Measurements from ENCODE around the gene NECTIN2.
"Not testable (repeated sequence)": the region's sequence is repeated elsewhere in the genome, so short reads cannot be mapped to it uniquely, and the experiment has no call there.

The NECTIN2 gene

DNA sequence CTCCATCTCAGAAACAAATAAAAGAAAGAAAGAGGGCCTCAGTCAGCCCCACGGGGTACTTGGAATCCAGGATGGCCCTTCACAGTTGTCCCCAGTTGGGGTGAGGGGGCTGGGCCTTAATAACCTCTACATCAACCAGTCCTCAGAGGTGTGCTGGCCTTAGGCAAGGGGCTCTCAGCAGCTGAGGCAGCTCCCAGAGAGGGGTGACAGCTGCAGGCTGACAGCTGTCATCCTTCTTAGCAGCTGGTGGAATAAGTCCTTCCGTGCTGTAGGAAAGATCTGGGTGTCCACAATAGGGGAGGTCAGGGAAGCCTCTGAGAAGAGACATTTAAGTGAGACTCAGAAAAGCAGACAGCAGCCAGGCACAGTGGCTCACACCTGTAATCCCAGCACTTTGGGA is 29.8 kb upstream of the NECTIN2 start:
- DNase-seq (ENCODE audit: low read depth in 1 of 2, low spot score in 1 of 2): no peak

- DNase-seq (ENCODE audit: low read depth in 1 of 2, low spot score in 1 of 2): no peak
These were observed 28.2 kb upstream of the NECTIN2 start for GRCh38 chr19:44817725-44818465.

DNA sequence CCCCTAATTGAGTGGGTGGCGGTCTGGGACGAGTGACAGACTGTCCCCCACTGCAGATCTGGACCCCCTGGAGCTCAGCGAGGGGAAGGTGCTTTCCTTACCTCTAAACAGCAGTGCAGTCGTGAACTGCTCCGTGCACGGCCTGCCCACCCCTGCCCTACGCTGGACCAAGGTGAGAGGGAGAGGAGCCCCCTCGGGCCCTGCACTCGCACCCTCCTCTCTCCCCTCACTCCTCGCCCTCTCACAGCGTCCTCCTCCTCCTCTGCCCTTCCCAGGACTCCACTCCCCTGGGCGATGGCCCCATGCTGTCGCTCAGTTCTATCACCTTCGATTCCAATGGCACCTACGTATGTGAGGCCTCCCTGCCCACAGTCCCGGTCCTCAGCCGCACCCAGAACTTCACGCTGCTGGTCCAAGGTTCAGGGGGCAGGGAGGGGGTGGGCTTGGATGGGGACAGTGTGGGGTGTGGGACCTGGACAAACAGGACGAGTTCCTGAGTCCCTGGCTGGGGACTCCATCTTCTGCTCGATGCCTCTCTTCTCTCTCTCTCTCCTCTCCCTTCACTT is 27.5 kb upstream of the NECTIN2 start:
- no peak for DNase-seq (ENCODE audit: low read depth in 1 of 2, low spot score in 1 of 2)

DNA sequence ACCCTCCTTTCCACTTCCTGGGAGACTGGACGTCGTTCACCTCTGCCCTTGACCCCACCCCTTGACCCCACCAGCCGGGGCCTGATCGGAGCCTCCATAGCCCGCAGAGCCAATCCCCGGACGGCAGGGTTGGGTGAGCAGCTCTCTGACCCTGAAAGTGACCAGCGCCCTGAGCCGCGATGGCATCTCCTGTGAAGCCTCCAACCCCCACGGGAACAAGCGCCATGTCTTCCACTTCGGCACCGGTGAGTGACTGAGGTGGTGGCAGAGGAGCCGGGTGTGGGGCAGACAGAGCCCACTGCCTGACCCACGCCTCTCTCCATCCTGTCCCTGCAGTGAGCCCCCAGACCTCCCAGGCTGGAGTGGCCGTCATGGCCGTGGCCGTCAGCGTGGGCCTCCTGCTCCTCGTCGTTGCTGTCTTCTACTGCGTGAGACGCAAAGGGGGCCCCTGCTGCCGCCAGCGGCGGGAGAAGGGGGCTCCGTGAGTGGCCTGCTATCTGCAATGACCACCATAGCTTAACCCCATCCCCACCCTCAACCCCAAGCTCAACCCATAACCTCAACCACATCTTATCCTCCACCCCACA is 26.8 kb upstream of the NECTIN2 start:
- no peak for DNase-seq (ENCODE audit: low read depth in 1 of 2, low spot score in 1 of 2)

DNA sequence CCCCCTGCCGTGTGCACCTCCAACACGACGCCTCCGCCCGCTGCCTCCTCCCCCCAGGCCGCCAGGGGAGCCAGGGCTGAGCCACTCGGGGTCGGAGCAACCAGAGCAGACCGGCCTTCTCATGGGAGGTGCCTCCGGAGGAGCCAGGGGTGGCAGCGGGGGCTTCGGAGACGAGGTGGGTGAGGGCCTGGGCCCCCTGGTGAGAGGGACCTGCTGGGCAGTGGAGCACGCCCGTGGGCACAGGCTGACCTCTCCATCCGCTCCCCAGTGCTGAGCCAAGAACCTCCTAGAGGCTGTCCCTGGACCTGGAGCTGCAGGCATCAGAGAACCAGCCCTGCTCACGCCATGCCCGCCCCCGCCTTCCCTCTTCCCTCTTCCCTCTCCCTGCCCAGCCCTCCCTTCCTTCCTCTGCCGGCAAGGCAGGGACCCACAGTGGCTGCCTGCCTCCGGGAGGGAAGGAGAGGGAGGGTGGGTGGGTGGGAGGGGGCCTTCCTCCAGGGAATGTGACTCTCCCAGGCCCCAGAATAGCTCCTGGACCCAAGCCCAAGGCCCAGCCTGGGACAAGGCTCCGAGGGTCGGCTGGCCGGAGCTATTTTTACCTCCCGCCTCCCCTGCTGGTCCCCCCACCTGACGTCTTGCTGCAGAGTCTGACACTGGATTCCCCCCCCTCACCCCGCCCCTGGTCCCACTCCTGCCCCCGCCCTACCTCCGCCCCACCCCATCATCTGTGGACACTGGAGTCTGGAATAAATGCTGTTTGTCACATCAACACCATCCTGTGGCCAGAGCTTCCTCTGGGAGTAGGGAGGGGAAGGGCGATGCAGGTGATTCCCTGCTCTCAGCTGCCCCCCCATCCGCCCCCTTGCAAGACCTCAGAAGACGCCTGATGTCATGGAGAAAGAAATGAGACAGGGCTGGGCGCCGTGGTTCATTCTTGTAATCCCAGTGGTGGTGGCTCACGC is 25.2 kb upstream of the NECTIN2 start:
- DNase-seq (ENCODE audit: low read depth in 1 of 2, low spot score in 1 of 2): no peak

- no peak for DNase-seq (ENCODE audit: low read depth in 1 of 2, low spot score in 1 of 2)
These were observed 23.9 kb upstream of the NECTIN2 start for GRCh38 chr19:44822177-44822576.

DNA sequence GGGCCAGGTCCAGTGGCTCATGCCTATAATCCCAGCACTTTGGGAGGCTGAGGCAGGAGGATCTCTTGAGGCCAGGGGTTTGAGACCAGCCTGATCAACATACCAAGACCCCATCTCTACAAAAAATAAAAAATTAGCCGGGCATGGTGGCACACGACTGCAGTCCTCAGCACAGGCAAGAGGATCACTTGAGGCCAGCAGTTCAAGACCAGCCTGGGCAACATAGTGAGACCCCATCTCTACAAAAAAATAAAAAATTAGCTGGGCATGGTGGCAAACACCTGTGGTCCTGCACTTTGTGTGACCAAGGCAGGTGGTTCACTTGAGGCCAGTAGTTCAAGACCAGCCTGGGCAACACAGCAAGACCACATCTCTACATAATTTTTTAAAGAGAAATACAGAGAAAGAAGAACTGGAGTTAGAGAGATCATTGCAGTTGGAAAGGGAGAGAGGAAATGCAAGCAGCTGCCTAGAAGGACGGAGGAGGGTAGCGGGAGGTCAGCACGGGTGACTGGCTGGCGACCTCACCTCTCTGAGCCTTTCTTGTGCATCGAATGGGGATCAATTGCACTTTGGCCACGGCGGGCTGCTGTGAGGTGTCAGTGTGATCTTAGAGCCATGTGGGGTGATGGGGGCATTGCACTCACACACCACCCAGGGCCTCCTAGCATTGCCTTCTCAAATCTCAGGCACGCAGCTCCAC is 23.3 kb upstream of the NECTIN2 start:
- DNase-seq (ENCODE audit: low read depth in 1 of 2, low spot score in 1 of 2): no peak

- DNase-seq (ENCODE audit: low read depth in 1 of 2, low spot score in 1 of 2): no peak
These were observed 22.8 kb upstream of the NECTIN2 start for GRCh38 chr19:44823373-44823698.

DNA sequence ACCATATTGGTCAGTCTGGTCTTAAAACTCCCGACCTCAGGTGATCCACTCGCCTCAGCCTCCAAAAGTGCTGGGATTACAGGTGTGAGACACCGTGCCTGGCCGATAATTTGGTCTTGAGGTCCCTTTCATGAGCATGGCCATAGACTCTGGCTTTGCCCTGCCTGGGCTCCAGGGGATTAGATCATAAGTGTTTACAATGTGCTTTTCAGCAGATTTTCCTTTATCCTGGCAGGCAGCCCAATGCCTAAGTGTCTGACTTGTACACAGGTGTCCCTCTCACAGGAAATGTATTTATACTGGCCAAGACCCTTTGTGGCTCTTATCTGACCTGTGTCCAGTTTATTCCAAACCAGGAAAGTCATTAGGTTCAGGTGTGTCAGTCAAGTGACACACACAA is 21.3 kb upstream of the NECTIN2 start:
- no peak for DNase-seq (ENCODE audit: low read depth in 1 of 2, low spot score in 1 of 2)

DNA sequence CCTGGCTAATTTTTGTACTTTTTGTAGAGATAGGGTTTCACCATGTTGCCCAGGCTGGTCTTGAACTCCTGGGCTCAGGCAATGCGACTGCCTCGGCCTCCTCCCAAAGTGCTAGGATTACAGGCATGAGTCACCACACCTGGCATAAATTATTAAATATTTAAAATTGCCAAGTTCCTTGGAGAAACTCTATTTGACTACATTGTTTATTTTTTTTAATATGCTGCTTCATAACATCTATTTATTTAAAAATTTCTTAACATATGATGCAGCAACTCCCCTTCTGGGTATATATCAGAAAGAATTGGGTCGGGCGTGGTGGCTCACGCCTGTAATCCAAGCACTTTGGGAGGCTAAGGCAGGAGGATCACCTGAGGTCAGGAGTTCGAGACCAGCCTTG is 13.2 kb upstream of the NECTIN2 start:
- not testable (repeated sequence) for DNase-seq (ENCODE audit: low read depth in 1 of 2, low spot score in 1 of 2)

GRCh38 chr19:44834399-44834798 is 11.7 kb upstream of the NECTIN2 start:
- not testable (repeated sequence) for DNase-seq (ENCODE audit: low read depth in 1 of 2, low spot score in 1 of 2)

DNA sequence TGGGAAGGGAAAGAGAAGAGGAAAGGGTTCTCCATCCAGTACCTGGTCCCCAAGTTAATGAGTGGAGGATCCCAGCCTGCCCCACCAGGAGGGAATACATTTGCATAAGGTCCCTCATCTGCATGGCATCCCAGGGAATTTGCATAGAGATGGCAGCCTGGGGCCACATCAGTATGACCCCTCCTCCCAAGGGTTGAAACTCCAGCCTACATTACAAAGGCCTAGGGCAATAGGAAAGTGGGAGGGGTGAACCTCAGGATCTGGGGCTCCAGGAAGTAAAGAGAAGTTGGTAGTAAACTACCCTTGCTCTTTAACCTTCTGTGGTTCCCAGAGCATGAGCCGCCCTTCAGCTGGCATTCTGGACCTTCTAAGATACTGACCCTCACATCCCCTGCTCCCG is 6.8 kb upstream of the NECTIN2 start:
- DNase-seq (ENCODE audit: low read depth in 1 of 2, low spot score in 1 of 2): no peak

GRCh38 chr19:44840811-44841210 is 5.3 kb upstream of the NECTIN2 start:
- no peak for DNase-seq (ENCODE audit: low read depth in 1 of 2, low spot score in 1 of 2)

DNA sequence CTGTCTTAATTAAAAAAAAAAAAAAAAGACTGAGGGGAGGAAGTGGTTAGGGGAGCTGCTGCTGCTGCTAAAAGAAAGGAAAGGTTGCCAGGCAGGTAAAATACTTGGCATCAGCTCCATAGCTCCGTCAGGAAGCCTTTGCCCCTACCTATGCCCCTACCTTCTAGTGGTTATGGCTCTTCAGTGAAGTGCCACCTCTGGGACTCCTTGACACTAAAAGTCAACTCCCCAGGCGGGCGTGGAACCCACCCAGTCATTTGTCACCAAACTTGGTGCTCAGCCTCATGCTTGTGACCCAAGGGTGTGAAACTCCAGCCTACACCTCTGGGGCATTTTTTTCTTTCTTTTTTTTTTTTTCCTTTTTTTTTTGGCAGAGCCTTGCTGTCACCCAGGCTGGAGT is 4.9 kb upstream of the NECTIN2 start:
- DNase-seq (ENCODE audit: low read depth in 1 of 2, low spot score in 1 of 2): no peak

- no peak for DNase-seq (ENCODE audit: low read depth in 1 of 2, low spot score in 1 of 2)
These were observed 848 bp upstream of the NECTIN2 start for GRCh38 chr19:44845286-44845611.

GRCh38 chr19:44846455-44847143 is 502 bp downstream of the NECTIN2 start:
- no peak for DNase-seq (ENCODE audit: low read depth in 1 of 2, low spot score in 1 of 2)

DNA sequence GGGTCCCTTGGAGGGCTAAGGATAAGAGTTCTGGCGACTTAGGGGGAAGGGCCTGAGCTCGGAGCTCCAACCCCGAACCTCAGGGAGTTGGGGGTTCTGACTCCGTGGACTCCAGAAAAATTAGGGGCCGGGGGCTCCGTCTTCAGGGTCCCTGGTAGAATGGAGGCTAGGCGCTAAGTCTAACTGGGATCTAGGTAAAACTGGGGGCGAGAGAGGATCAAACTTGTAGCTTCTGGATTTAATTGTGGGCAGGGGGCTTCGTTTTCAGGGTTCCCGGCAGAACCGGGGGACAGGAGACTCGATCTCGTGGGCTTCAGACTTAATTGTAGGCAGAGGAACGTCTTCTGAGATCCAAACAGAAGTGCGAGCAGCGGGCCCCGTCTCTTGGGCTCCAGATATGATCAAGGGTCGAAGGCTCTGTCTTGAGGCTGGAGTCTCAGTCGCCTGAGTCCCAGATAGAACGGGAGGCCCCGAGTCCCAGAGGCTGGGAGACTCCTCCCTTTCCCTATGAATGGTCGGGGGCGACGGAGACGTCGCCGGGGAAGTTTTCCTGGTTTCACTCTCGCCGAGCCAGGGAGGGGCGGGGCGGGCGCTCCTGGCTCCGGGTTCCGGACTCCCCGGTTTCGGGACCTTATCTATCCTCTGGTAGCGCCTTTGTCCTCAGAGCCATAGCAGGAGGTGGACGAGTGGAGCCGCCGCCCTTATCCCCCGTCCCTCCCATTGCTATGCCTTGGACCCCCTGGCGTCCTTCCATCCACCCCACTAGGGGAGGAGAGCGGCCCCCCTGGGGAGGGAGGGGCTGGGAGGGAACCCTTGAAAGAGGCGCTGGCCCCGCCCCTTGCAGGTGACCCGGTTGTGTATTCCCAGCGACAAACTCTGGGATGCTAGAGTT is 1.3 kb downstream of the NECTIN2 start:
- DNase-seq (ENCODE audit: low read depth in 1 of 2, low spot score in 1 of 2): no peak

DNA sequence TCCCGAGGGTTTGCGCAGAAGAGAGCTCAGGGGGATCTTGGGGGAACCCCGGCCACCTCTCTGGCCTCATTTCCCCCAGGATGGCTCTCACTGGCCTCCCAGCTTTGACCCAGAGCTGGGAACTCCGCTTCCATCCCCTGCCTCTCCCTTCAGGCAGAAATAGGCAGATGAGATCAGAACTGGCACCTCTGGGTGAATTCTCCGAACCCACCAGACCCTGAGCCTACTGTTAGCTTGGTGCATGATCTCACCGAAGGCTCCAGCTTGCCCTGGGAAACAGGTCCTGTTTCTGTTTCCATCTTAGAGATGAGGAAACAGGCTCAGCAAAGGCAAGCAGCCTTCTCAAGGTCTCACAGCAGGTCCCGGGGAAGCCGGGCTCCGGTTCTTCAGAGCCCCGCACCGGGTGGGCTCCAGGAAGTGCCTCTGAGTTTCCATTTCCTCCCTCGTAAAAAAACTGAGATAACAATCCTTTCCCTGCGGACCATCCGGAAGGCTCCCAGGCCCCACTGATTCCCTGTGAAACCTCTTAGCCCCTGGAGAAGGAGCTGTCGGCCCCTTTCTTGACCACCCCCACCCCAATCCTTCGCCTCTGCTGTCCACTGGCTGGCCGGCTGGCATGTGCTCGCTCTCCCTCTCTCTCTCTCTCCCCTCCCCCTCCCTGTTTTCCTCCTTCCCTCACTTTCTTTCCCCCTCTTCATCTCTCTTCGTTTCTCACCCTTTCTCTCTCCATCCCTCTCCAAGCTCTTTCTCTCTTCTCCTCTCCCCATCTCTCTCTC is 2.1 kb downstream of the NECTIN2 start:
- DNase-seq (ENCODE audit: low read depth in 1 of 2, low spot score in 1 of 2): no peak
